GM23338 (cell line): ENCODE data around the gene CAMTA1.

Experiments used
- CREB1 ChIP-seq: fragments of 250-450 bp; sonication (Bioruptor Pico); IDR thresholded peaks from 2 replicates; pipeline ENCODE4 v1.5.0; 2020; ENCODE audit warnings: low read depth, mild to moderate bottlenecking, moderate library complexity
- CTCF ChIP-seq, 2 experiments: fragments of 200-600 bp in 1 of 2; sonication (generic) in 1 of 2; conservative IDR thresholded peaks; 2 replicates each; pipeline versions ENCODE4 v1.5.1 to v1.6.1; 2016 to 2017; ENCODE audit warnings: antibody characterized with exemption in 2 of 2, low read depth in 2 of 2, mild to moderate bottlenecking in 2 of 2, moderate library complexity in 1 of 2
- EZH2 ChIP-seq: fragments of 200-600 bp; sonication (generic); IDR thresholded peaks from one replicate; pipeline ENCODE4 v1.8.0; 2017; ENCODE audit warnings: antibody characterized with exemption, mild to moderate bottlenecking, low read depth; ENCODE audit not compliant: unreplicated experiment
- EZH2phosphoT487 ChIP-seq: fragments of 200-600 bp; sonication (generic); IDR thresholded peaks from one replicate; pipeline ENCODE4 v1.8.1; 2018; ENCODE audit warnings: antibody characterized with exemption; ENCODE audit not compliant: unreplicated experiment
- POLR2AphosphoS5 ChIP-seq: IDR thresholded peaks from 2 replicates; pipeline ENCODE4 v1.6.1; 2016; ENCODE audit warnings: antibody characterized with exemption, low read depth
- STAT1 ChIP-seq: IDR thresholded peaks from one replicate; pipeline ENCODE4 v1.6.1; 2016; ENCODE audit warnings: antibody characterized with exemption; ENCODE audit not compliant: unreplicated experiment
- TF ChIP-seq, protein P1 (sequence below): fragments of 250-450 bp; sonication (Bioruptor Pico); IDR thresholded peaks from 2 replicates; pipeline ENCODE4 v1.5.0; 2020; ENCODE audit warnings: mild to moderate bottlenecking, moderate library complexity
- TF ChIP-seq, protein P2 (sequence below): IDR thresholded peaks from one replicate; pipeline ENCODE4 v1.6.1; 2018; ENCODE audit warnings: antibody characterized with exemption; ENCODE audit not compliant: unreplicated experiment

GRCh38 chr1:6948861-6949260 lies 163.6 kb downstream of the CAMTA1 start:
- TF ChIP-seq EZH2phosphoT487 (no peak), CTCF (conservative IDR thresholded peaks at IDR 0.05; ENCODE audit: low read depth in 2 of 2) (no peak), STAT1 (no peak), EZH2 (no peak), POLR2AphosphoS5 (no peak), CREB1 (CRISPR knock-in tag) (no peak)
- TF ChIP-seq, protein P1, sequence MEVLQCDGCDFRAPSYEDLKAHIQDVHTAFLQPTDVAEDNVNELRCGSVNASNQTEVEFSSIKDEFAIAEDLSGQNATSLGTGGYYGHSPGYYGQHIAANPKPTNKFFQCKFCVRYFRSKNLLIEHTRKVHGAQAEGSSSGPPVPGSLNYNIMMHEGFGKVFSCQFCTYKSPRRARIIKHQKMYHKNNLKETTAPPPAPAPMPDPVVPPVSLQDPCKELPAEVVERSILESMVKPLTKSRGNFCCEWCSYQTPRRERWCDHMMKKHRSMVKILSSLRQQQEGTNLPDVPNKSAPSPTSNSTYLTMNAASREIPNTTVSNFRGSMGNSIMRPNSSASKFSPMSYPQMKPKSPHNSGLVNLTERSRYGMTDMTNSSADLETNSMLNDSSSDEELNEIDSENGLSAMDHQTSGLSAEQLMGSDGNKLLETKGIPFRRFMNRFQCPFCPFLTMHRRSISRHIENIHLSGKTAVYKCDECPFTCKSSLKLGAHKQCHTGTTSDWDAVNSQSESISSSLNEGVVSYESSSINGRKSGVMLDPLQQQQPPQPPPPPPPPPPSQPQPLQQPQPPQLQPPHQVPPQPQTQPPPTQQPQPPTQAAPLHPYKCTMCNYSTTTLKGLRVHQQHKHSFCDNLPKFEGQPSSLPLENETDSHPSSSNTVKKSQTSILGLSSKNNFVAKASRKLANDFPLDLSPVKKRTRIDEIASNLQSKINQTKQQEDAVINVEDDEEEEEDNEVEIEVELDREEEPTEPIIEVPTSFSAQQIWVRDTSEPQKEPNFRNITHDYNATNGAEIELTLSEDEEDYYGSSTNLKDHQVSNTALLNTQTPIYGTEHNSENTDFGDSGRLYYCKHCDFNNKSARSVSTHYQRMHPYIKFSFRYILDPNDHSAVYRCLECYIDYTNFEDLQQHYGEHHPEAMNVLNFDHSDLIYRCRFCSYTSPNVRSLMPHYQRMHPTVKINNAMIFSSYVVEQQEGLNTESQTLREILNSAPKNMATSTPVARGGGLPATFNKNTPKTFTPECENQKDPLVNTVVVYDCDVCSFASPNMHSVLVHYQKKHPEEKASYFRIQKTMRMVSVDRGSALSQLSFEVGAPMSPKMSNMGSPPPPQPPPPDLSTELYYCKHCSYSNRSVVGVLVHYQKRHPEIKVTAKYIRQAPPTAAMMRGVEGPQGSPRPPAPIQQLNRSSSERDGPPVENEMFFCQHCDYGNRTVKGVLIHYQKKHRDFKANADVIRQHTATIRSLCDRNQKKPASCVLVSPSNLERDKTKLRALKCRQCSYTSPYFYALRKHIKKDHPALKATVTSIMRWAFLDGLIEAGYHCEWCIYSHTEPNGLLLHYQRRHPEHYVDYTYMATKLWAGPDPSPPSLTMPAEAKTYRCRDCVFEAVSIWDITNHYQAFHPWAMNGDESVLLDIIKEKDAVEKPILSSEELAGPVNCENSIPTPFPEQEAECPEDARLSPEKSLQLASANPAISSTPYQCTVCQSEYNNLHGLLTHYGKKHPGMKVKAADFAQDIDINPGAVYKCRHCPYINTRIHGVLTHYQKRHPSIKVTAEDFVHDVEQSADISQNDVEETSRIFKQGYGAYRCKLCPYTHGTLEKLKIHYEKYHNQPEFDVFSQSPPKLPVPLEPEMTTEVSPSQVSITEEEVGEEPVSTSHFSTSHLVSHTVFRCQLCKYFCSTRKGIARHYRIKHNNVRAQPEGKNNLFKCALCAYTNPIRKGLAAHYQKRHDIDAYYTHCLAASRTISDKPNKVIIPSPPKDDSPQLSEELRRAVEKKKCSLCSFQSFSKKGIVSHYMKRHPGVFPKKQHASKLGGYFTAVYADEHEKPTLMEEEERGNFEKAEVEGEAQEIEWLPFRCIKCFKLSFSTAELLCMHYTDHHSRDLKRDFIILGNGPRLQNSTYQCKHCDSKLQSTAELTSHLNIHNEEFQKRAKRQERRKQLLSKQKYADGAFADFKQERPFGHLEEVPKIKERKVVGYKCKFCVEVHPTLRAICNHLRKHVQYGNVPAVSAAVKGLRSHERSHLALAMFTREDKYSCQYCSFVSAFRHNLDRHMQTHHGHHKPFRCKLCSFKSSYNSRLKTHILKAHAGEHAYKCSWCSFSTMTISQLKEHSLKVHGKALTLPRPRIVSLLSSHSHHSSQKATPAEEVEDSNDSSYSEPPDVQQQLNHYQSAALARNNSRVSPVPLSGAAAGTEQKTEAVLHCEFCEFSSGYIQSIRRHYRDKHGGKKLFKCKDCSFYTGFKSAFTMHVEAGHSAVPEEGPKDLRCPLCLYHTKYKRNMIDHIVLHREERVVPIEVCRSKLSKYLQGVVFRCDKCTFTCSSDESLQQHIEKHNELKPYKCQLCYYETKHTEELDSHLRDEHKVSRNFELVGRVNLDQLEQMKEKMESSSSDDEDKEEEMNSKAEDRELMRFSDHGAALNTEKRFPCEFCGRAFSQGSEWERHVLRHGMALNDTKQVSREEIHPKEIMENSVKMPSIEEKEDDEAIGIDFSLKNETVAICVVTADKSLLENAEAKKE (CRISPR knock-in tag): no peak
- TF ChIP-seq, protein P2, sequence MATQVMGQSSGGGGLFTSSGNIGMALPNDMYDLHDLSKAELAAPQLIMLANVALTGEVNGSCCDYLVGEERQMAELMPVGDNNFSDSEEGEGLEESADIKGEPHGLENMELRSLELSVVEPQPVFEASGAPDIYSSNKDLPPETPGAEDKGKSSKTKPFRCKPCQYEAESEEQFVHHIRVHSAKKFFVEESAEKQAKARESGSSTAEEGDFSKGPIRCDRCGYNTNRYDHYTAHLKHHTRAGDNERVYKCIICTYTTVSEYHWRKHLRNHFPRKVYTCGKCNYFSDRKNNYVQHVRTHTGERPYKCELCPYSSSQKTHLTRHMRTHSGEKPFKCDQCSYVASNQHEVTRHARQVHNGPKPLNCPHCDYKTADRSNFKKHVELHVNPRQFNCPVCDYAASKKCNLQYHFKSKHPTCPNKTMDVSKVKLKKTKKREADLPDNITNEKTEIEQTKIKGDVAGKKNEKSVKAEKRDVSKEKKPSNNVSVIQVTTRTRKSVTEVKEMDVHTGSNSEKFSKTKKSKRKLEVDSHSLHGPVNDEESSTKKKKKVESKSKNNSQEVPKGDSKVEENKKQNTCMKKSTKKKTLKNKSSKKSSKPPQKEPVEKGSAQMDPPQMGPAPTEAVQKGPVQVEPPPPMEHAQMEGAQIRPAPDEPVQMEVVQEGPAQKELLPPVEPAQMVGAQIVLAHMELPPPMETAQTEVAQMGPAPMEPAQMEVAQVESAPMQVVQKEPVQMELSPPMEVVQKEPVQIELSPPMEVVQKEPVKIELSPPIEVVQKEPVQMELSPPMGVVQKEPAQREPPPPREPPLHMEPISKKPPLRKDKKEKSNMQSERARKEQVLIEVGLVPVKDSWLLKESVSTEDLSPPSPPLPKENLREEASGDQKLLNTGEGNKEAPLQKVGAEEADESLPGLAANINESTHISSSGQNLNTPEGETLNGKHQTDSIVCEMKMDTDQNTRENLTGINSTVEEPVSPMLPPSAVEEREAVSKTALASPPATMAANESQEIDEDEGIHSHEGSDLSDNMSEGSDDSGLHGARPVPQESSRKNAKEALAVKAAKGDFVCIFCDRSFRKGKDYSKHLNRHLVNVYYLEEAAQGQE: no peak
